ENCODE results near the gene GASK1A.

Gene GASK1A

GRCh38 chr3:43017593-43018195 lies 38.6 kb downstream of the GASK1A start:
- DNase-seq (ENCODE audit: extremely low read depth, insufficient read length), result no peak
- H3K27me3 ChIP-seq (replicated peaks; ENCODE audit: control insufficient read depth, insufficient read depth, low read length), result no peaks in the 10 kb centered on the region
- H3K4me3 ChIP-seq (replicated peaks; ENCODE audit: low read depth, low read length), result no peak overlapping the region
- no peak for TF ChIP-seq CTCF (IDR thresholded peaks at IDR 0.05; ENCODE audit: insufficient read depth, low read length, poor library complexity, severe bottlenecking)
- no peaks in the 10 kb centered on the region for H3K36me3 ChIP-seq (ENCODE audit: control insufficient read depth, insufficient read depth, low read length)

GRCh38 chr3:43018246-43018645 lies 39.1 kb downstream of the GASK1A start:
- Histone ChIP-seq H3K27me3 (replicated peaks; ENCODE audit: control insufficient read depth, insufficient read depth, low read length) (no peaks in the 10 kb centered on the region), H3K36me3 (ENCODE audit: control insufficient read depth, insufficient read depth, low read length) (no peaks in the 10 kb centered on the region), H3K4me3 (replicated peaks; ENCODE audit: low read depth, low read length) (no peak overlapping the region)
- no peak for DNase-seq (ENCODE audit: extremely low read depth, insufficient read length)
- TF ChIP-seq CTCF (IDR thresholded peaks at IDR 0.05; ENCODE audit: insufficient read depth, low read length, poor library complexity, severe bottlenecking), result no peak

GRCh38 chr3:43019006-43019809 lies 40.1 kb downstream of the GASK1A start:
- Histone ChIP-seq H3K4me3 (replicated peaks; ENCODE audit: low read depth, low read length) (no peak overlapping the region), H3K36me3 (ENCODE audit: control insufficient read depth, insufficient read depth, low read length) (no peaks in the 10 kb centered on the region), H3K27me3 (replicated peaks; ENCODE audit: control insufficient read depth, insufficient read depth, low read length) (no peaks in the 10 kb centered on the region)
- no peak for DNase-seq (ENCODE audit: extremely low read depth, insufficient read length)
- TF ChIP-seq CTCF (IDR thresholded peaks at IDR 0.05; ENCODE audit: insufficient read depth, low read length, poor library complexity, severe bottlenecking), result no peak

GRCh38 chr3:43019826-43020225 lies 40.7 kb downstream of the GASK1A start:
- no peak overlapping the region for H3K4me3 ChIP-seq (replicated peaks; ENCODE audit: low read depth, low read length)
- TF ChIP-seq CTCF (IDR thresholded peaks at IDR 0.05; ENCODE audit: insufficient read depth, low read length, poor library complexity, severe bottlenecking), result no peak
- no peak for DNase-seq (ENCODE audit: extremely low read depth, insufficient read length)
- H3K27me3 ChIP-seq (replicated peaks; ENCODE audit: control insufficient read depth, insufficient read depth, low read length), result no peaks in the 10 kb centered on the region
- H3K36me3 ChIP-seq (ENCODE audit: control insufficient read depth, insufficient read depth, low read length), result no peaks in the 10 kb centered on the region

GRCh38 chr3:43021186-43021585 lies 42.1 kb downstream of the GASK1A start:
- DNase-seq (ENCODE audit: extremely low read depth, insufficient read length), result no peak
- TF ChIP-seq CTCF (IDR thresholded peaks at IDR 0.05; ENCODE audit: insufficient read depth, low read length, poor library complexity, severe bottlenecking), result no peak
- Histone ChIP-seq H3K4me3 (replicated peaks; ENCODE audit: low read depth, low read length) (no peak overlapping the region), H3K27me3 (replicated peaks; ENCODE audit: control insufficient read depth, insufficient read depth, low read length) (no peaks in the 10 kb centered on the region; the same call in 1 of the 2 replicates), H3K36me3 (ENCODE audit: control insufficient read depth, insufficient read depth, low read length) (no peaks in the 10 kb centered on the region)
